OCI-LY1 (cell line): Measurements from ENCODE around the gene KRT12.

Source experiments
- CTCF ChIP-seq: fragments of 200-600 bp; sonication (generic), shearing (Covaris generic); IDR thresholded peaks from 2 replicates; pipeline ENCODE4 v1.5.1; 2017; ENCODE audit warnings: mild to moderate bottlenecking, antibody characterized with exemption, low read length, moderate library complexity, mixed read lengths
- EZH2 ChIP-seq: fragments of 200-600 bp; sonication (generic), shearing (Covaris generic); IDR thresholded peaks from 2 replicates; pipeline ENCODE4 v1.8.0; 2017; ENCODE audit warnings: borderline replicate concordance, mixed run types, mild to moderate bottlenecking, antibody characterized with exemption, low read length, moderate library complexity, mixed read lengths

DNA sequence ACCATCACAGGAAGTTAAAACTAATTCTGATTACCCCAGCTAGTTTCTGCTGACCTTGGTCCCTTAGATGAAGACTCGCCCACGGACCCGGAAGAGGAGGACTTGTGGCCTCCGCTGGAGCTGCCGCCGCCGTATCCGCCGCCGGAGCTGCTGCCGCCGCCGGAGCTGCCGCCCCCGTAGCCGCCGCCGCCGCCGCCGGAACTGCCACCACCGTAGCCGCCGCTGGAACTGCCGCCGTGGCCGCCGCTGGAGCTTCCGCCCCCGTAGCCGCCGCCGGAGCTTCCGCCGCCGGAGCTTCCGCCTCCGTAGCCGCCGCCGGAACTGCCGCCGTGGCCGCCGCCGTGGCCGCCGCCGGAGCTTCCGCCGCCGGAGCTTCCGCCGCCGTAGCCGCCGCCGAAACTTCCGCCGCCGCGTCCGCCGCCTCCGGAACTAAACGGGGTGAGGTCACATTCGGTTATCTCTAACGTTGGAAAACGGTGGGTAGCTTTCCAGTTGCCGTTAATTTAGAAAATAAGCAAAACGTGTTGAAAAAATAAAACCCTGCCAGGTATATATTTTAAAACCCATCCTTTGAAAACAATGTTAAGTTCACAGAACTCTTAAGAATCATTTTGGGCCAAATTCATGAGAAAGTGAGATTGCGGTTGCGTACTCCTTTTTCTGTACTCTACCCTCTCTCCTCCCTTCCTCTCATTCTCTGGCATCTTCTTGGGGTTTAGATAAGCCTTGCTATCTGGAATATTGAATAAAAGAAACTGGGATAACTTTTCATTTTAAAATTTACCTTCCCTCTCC lies 48.1 kb downstream of the KRT12 start:
- TF ChIP-seq CTCF, result no peak
- no peak for TF ChIP-seq EZH2
